Fibroblast of pulmonary artery (primary cell): Measurements from ENCODE around the gene AGGF1.

Experiments used
- DNase-seq: peaks from one replicate; pipeline ENCODE4 v3.0.0-alpha.2; 2010; ENCODE audit warnings: low read depth
- H3K4me3 ChIP-seq: replicated peaks from 2 replicates; pipeline ENCODE4 v1.5.1; 2011; ENCODE audit warnings: low read depth, mild to moderate bottlenecking, control low read depth, low read length, moderate library complexity
- TF ChIP-seq, protein P1 (sequence below): IDR thresholded peaks from 2 replicates; pipeline ENCODE4 v1.5.1; 2011; ENCODE audit warnings: mild to moderate bottlenecking, control low read depth, low read length, inconsistent platforms; ENCODE audit errors: missing control alignments

Gene AGGF1

GRCh38 chr5:77012601-77013000 is 17.6 kb upstream of the AGGF1 start:
- no peak for DNase-seq
- TF ChIP-seq, protein P1, sequence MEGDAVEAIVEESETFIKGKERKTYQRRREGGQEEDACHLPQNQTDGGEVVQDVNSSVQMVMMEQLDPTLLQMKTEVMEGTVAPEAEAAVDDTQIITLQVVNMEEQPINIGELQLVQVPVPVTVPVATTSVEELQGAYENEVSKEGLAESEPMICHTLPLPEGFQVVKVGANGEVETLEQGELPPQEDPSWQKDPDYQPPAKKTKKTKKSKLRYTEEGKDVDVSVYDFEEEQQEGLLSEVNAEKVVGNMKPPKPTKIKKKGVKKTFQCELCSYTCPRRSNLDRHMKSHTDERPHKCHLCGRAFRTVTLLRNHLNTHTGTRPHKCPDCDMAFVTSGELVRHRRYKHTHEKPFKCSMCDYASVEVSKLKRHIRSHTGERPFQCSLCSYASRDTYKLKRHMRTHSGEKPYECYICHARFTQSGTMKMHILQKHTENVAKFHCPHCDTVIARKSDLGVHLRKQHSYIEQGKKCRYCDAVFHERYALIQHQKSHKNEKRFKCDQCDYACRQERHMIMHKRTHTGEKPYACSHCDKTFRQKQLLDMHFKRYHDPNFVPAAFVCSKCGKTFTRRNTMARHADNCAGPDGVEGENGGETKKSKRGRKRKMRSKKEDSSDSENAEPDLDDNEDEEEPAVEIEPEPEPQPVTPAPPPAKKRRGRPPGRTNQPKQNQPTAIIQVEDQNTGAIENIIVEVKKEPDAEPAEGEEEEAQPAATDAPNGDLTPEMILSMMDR: no peak
- no peak overlapping the region for H3K4me3 ChIP-seq

- TF ChIP-seq, protein P1: peak; percentile 44
- no peak overlapping the region for H3K4me3 ChIP-seq
- peak; percentile 86 for DNase-seq
Measured at GRCh38 chr5:77015938-77016569, 14.2 kb upstream of the AGGF1 start.

GRCh38 chr5:77016962-77017361 is 13.2 kb upstream of the AGGF1 start:
- H3K4me3 ChIP-seq: no peak overlapping the region
- TF ChIP-seq, protein P1: no peak
- DNase-seq: no peak

DNA sequence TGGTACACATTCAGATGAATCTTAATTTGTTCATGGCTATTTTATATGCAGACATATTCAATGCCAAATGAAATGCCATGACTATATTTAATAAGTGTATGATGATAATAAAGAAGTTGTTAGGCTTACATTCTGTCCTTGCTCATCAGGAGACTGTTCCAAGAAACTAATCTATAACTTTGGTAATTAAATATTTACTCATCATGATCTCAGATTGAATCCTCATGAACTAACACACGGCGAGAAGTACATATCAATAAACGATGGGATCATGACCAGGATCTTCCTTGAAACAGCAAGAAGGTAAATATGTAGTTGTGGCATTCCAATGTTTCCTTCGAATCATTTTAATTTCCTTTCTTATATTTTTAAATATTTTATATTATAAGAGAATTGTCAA is 12.5 kb upstream of the AGGF1 start:
- DNase-seq: no peak
- H3K4me3 ChIP-seq: no peak overlapping the region
- TF ChIP-seq, protein P1: no peak

- H3K4me3 ChIP-seq: no peak overlapping the region
- DNase-seq: no peak
- TF ChIP-seq, protein P1: no peak
Measured at GRCh38 chr5:77022511-77023417, 7.4 kb upstream of the AGGF1 start.

- no peak overlapping the region for H3K4me3 ChIP-seq
- TF ChIP-seq, protein P1: no peak
Measured at GRCh38 chr5:77024490-77024889, 5.7 kb upstream of the AGGF1 start.

More at GRCh38 chr5:77024490-77024889, 5.7 kb upstream of the AGGF1 start:
- no peak for DNase-seq
